RWPE1 (cell line): Measurements from ENCODE around the gene IL11RA.

Experiments
- CTCF ChIA-PET: fragments of 350-600 bp; sonication (Branson Sonifier 250); formaldehyde crosslinking; extraction: SDS; loops from one replicate; lab custom pipeline; 2021; lab: Yijun Ruan, JAX
- POLR2A ChIA-PET: fragments of 400-600 bp; formaldehyde crosslinking; extraction: SDS; loops from one replicate; lab custom pipeline; 2020; ENCODE audit warnings: antibody characterized with exemption; ENCODE audit not compliant: low non-redundant PET; lab: Yijun Ruan, JAX
- DNase-seq: peaks from one replicate; pipeline ENCODE4 v3.0.0; 2012; ENCODE audit warnings: low spot score
- H3K27ac ChIP-seq: fragments of 450-650 bp; 2 replicates; pipeline ENCODE4 v1.5.1; 2017
- TF ChIP-seq, protein P1 (sequence below): fragments of 450-650 bp; conservative IDR thresholded peaks from 2 replicates; pipeline ENCODE4 v1.5.1; 2017; ENCODE audit warnings: low read depth, mild to moderate bottlenecking

Gene IL11RA

DNA sequence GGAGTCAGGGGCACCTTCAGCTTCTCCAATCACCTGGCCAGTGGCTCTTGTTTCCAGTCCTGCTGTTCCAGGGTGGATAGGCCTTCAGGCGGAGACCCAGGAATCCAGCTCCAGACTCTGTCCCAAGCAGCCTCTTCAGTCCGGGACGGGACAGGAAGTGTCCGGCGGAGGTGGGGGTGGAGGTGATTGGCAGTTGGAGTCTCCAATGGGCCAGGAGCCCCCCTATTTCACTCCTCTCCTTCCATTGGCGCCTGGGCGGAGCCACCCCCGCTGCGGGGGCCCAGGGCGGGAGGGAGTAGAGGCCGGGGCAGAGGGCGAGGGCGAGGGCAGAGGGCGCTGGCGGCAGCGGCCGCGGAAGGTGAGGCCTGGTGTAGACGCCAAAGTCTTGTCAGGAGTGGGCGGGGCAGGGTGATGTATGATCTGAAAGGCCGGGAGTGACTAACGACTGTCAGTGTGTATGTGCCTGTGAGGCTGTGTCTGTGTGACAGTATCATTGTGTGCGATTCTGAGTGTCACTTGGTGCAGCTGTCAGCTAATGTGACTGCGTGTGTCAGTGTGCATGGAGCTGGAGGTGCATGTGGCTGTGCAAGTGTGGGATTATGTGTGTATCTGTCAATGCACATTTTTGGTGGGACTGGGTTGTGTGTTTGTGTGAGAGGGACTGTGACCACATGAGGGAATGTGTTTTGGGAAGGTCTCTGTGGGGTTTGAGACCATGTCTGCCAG lies at the start of gene IL11RA:
IL11RA (plus strand) TSS at position 310 of the 726 bp plus-strand sequence. CDS start 3,033 bp downstream, outside the sequence.
- peak; percentile 94 for DNase-seq
- ChIA-PET POLR2A (interaction anchor here (0.6 to 1.3 kb wide), 3 partner anchors 13 to 15 kb away, joined by 3 to 4 read pairs (median 3); no protein-coding TSS in a partner anchor), CTCF (interaction anchor here (0.7 kb wide), 1 partner anchor 18 kb away, joined by 3 read pairs; no protein-coding TSS in a partner anchor)
- peak within 1 kb of the TSS; percentile 87 for H3K27ac ChIP-seq
- TF ChIP-seq, protein P1, sequence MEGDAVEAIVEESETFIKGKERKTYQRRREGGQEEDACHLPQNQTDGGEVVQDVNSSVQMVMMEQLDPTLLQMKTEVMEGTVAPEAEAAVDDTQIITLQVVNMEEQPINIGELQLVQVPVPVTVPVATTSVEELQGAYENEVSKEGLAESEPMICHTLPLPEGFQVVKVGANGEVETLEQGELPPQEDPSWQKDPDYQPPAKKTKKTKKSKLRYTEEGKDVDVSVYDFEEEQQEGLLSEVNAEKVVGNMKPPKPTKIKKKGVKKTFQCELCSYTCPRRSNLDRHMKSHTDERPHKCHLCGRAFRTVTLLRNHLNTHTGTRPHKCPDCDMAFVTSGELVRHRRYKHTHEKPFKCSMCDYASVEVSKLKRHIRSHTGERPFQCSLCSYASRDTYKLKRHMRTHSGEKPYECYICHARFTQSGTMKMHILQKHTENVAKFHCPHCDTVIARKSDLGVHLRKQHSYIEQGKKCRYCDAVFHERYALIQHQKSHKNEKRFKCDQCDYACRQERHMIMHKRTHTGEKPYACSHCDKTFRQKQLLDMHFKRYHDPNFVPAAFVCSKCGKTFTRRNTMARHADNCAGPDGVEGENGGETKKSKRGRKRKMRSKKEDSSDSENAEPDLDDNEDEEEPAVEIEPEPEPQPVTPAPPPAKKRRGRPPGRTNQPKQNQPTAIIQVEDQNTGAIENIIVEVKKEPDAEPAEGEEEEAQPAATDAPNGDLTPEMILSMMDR: no peak

- DNase-seq: peak; percentile 87
- H3K27ac ChIP-seq: no peak overlapping the region
- CTCF ChIA-PET: interaction anchor here (0.6 to 2.7 kb wide), 21 partner anchors 9 to 1618 kb away, joined by 3 to 14 read pairs (median 4); partner anchors contain the start of genes DCTN3 and RPP25L
- TF ChIP-seq, protein P1: peak; percentile 98
- POLR2A ChIA-PET: interaction anchor here (0.6 kb wide), 1 partner anchor 35 kb away, joined by 11 read pairs; no protein-coding TSS in a partner anchor
Measured at GRCh38 chr9:34603610-34604231, 48.3 kb upstream of the IL11RA start.

DNA sequence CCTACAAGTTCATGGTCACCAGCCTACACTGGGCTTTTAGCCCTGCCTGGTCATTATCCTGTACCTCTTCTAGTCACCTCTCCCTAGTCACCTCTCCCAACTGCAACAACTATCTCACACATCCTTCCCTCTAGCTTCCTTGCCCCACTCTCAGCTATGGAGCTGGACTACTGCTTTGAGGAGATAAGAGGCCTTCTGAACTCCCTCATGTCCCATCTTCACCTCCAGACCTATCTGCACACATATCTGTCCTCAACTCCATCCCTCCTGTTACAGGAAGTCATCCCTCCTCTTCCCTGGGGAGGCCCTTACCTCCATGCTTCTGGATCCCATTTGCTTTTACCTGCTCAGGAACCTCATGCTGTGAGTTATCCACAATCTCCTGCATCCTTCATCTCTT lies 45.8 kb upstream of the IL11RA start:
- TF ChIP-seq, protein P1: no peak
- ChIA-PET POLR2A (no interaction called here), CTCF (interaction anchor here (1.1 to 1.5 kb wide), 3 partner anchors 14 to 427 kb away, joined by 3 to 6 read pairs (median 5); no protein-coding TSS in a partner anchor)
- no peak overlapping the region for H3K27ac ChIP-seq
- no peak for DNase-seq

DNA sequence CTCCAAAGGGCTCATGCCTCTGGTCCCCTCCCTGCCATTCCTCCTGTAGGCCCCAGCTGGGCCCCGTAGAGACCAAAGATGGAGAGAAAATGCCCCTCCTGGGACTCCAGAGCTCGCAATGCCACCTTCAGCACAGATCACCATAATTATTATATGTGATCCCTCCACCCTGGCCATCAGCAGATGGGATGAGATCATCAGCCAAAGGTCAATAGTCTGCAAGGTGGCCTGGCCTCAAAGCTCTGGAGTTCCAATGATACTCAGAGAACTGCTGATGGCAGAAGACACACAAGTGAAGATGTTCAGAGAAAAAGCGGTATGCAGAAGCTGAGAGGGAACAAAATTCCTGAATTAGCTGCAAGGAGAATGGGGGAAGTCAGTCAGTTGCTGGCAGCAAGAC lies 45.1 kb upstream of the IL11RA start:
- ChIA-PET CTCF (no interaction called here), POLR2A (no interaction called here)
- H3K27ac ChIP-seq: no peak overlapping the region
- TF ChIP-seq, protein P1: no peak
- no peak for DNase-seq

GRCh38 chr9:34607331-34607730 lies 44.7 kb upstream of the IL11RA start:
- ChIA-PET CTCF (no interaction called here), POLR2A (no interaction called here)
- DNase-seq: no peak
- H3K27ac ChIP-seq: no peak overlapping the region
- TF ChIP-seq, protein P1: no peak
